WI38 (cell line): ENCODE results near the gene MEPE.

ENCODE experiments used
- H3K4me3 ChIP-seq: 2 replicates; pipeline ENCODE4 v1.5.1; 2011; ENCODE audit warnings: low read depth, mild to moderate bottlenecking, control low read depth, low read length
- TF ChIP-seq, protein P1 (sequence below): IDR thresholded peaks from 2 replicates; pipeline ENCODE4 v1.5.1; 2012; ENCODE audit warnings: low read depth, mild to moderate bottlenecking, control low read depth, low read length

The MEPE gene

DNA sequence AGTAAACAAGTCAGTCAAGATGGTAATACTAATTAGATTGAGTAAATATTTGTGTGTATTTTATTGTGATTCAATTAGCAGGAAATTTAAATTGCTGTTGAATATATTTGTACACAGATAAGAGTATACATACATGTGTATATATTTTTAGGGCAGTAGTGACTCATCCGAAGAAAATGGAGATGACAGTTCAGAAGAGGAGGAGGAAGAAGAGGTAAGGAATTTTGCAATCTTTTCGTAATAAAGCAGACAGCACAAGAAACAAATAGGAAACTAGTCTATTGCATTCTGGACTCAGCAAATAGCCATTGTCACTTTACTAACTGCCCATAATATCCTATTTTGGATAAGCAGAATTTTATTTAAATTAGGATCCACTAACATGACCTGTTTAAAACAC lies 26.8 kb upstream of the MEPE start:
- H3K4me3 ChIP-seq = no peak overlapping the region
- TF ChIP-seq, protein P1, sequence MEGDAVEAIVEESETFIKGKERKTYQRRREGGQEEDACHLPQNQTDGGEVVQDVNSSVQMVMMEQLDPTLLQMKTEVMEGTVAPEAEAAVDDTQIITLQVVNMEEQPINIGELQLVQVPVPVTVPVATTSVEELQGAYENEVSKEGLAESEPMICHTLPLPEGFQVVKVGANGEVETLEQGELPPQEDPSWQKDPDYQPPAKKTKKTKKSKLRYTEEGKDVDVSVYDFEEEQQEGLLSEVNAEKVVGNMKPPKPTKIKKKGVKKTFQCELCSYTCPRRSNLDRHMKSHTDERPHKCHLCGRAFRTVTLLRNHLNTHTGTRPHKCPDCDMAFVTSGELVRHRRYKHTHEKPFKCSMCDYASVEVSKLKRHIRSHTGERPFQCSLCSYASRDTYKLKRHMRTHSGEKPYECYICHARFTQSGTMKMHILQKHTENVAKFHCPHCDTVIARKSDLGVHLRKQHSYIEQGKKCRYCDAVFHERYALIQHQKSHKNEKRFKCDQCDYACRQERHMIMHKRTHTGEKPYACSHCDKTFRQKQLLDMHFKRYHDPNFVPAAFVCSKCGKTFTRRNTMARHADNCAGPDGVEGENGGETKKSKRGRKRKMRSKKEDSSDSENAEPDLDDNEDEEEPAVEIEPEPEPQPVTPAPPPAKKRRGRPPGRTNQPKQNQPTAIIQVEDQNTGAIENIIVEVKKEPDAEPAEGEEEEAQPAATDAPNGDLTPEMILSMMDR = no peak

DNA sequence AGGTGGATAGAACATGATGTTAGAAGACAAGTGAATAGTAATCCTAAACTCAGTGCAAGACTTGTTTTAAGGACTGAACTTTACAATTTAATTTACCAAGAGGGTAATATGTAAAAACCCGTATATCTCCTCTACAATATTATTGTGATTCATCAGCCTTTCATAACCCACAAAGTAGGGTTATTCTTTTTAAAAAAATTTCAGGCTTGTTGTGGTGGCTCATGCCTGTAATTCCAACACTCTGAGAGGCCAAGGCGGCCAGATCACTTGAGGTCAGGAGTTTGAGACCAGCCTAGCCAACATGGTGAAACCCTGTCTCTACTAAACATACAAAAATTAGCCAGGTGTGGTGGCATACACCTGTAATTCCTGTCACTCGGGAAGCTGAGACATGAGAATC lies 26.2 kb upstream of the MEPE start:
- TF ChIP-seq, protein P1 = no peak
- H3K4me3 ChIP-seq = no peak overlapping the region

DNA sequence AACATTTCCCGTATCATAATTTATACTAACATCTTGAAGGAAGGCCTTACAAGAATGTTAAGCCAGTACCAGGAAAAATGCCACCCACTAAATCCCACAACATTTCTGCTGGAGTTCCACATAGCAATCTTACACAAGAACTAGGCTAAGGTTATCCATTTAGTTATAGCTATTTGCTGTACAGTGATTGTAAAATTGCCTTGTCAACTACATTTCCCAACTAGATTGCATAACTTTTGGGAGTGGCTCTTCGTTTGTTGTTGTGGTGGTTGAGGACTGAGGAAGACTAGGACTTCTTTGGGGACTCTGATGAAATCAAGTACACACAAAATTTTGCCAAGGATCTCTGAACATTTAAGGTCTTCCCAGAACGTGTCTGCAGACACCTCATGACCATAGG lies 25.4 kb upstream of the MEPE start:
- TF ChIP-seq, protein P1 = no peak
- no peak overlapping the region for H3K4me3 ChIP-seq

DNA sequence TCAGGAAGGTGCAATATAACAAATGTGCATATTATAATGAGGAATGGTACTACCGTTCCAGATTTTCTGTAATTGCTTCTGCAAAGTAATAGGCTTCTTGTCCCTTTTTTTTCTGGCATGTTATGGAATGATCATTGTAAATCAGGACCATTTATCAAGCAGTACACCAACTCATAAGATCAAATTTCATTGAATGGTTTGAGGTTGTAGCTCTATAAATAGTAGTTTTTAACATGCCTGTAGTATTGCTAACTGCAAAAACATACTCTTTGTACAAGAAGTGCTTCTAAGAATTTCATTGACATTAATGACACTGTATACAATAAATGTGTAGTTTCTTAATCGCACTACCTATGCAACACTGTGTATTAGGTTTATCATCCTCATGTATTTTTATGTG lies 20.8 kb upstream of the MEPE start:
- TF ChIP-seq, protein P1 = no peak

GRCh38 chr4:87819281-87819919 lies 13.4 kb upstream of the MEPE start:
- TF ChIP-seq, protein P1 = no peak
- H3K4me3 ChIP-seq = no peak overlapping the region

More for the DNA sequence above, 20.8 kb upstream of the MEPE start:
- no peak overlapping the region for H3K4me3 ChIP-seq

- TF ChIP-seq, protein P1 = no peak
- H3K4me3 ChIP-seq = no peak overlapping the region
Measured at GRCh38 chr4:87823200-87823599, 9.6 kb upstream of the MEPE start.

DNA sequence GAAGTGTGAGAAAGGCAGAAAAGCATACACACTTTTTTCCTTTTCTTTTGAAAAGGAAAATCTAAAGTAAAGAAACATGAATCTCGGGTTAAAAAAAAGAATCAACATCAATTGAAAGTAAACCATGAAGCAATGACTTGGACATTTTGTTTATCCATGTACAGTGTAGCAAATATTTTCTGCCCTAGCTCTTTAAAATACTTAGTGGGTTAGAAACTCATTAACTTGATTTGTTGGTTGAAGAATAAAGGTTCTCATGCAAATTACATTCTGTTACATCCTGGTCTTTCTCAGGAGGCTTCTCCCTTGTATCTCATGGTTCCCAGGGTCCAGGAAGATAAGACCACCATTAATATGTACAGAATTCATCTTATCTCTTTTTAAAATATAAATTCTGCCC lies 9.0 kb upstream of the MEPE start:
- TF ChIP-seq, protein P1 = no peak
- no peak overlapping the region for H3K4me3 ChIP-seq
